Mucosa of gallbladder (tissue), 1 donor: Measurements from ENCODE around the gene SV2B. TPM values are rescaled to one million over a fixed set of nuclear protein-coding genes. Genes with fewer than 3 reads are reported as not detected.

ENCODE experiments used
- DNase-seq: peaks from one replicate; pipeline ENCODE4 v3.0.0-alpha.2; 2020; ENCODE audit warnings: low spot score
- total RNA-seq: library from RNA; stranded (reverse); gene quantifications from one replicate; pipeline ENCODE4 v1.2.1, GENCODE V29; 2021
- donor health status: DM: no; HTN: no; CAD: no.

SV2B gene
- total RNA-seq, 1 donor from 2014 or later = 0.35 TPM

DNA sequence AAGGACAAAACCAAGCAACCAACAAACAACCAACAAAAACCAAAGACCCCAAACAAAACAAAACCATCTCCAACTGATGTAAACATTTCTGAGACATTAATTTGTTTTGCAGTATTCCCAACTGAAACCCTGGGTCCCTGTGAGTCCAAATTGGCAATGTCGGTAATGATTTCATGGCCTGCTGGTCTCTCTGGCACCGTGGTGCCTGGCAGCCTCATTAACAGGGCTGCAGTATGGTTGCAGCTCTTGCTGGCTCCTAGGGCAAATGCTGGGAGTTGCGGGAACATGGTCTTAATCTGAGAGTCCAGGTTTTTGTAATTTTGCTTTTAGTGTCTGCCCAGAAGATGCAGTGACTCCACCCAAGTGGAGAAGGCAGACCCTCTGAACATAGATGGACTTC is 128.3 kb downstream of the SV2B start:
- no peak for DNase-seq

DNA sequence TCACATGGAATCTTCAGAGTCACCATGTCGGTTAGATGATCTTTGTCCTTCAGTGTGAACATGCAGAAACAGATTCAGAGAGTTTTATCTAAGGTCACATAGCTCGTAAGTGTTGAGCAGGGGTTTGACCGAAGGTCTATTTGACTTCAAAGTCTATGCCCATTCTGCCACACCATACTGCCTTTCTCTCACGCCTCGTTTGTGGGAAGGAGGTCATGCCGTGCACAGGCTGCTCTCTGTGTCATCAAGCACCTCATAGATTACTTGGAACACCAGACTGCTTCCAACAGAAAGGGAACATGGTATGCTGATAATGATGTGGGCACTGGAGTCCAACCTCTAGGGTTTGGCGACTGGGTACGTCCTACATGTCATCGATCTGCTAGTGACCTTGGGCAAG is 128.8 kb downstream of the SV2B start:
- DNase-seq = no peak

DNA sequence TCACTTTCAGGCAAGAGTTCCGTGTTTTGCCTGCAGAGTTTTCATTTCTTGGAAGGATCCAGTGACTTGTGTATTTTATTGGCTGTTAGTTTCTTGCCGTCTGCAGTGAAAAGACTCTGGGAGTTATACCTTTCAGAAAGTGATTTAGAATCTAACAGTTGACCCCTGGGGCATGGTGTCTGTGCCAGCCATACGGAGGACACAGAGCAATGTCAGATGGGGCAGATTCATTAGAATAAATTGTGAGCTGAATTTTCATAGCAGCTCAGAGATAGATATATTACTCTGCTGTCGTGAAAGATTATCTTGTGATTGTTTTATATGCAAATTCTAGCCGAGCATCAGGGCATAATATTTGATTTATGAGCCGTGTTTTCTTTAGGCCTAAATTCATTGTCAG is 131.6 kb downstream of the SV2B start:
- DNase-seq = no peak

DNA sequence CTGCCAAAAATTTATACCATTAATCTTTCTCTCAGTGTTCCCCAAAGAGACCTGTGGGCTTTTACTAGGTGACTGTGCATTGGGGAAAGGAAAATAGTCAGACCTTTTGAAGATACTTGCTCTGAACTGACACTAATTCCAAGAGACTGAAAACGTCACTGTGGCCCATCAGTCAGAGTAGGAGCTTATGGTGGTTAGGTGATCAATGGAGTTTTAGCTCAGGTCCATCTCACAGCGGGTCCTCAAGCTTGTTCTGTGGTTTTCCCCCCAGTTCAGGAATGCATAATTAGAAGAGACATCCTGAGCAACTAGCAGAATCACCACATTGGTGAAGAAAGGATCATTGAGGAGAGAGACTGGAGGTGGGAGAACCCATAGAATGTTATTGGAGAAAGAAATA is 134.7 kb downstream of the SV2B start:
- no peak for DNase-seq

DNA sequence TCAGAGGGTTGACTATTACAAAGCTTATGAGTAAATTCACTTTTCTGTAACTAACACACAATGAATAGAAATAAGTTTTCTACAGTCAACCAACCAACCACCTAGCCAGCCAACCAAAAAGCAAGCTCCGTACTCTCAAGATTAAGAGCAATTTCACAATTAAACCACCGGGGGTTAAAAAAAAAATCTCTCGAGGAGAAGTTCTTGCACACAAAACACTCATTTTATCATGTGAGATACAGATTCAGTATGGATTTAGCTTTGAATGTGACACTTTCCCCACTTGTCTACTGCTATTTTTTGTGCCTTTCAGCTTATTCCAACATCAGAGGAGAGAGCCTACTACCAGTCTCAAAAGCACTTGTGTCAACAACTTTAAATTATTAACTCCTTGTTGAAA is 135.3 kb downstream of the SV2B start:
- DNase-seq = no peak

GRCh38 chr15:91237445-91237844 is 137.4 kb downstream of the SV2B start:
- DNase-seq = no peak

DNA sequence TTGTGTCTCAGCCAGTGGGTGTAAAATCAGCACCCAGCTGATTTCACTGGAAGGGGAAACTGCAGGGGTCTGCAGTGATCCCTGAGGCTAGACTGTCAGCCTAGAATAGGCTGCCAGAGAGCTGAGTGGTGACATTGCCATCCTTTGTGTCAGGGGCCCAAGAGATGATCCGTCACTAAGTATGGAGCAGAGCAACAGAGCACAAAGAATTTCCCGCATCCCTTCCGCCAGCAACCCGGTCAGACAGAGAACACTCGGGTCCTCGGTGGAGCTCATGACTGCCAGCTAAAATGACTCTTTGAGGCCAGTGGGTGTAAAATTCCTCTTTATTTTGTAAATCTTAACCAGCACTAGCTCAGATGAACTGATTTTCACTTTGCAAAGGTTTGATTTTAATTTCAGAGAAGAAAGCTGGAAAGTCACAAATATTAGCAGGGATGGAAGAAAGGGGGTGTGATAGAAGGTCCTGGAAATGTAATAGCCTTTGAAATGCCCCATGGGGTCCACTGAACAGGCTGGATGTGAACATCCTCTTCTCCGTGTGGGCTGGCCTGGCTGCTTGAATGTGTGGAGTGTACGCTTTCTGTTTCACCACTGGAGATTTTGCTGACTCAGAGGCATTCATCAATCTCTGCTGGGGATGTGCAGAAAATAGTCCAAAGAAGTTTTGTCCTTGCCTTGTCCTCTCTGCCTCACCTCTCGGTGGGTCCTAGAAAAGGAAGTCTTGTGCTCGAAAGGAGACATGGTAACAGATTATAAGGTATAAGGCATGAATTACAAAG is 138.8 kb downstream of the SV2B start:
- no peak for DNase-seq

- no peak for DNase-seq
These were observed 143.8 kb downstream of the SV2B start for GRCh38 chr15:91243826-91244225.

DNA sequence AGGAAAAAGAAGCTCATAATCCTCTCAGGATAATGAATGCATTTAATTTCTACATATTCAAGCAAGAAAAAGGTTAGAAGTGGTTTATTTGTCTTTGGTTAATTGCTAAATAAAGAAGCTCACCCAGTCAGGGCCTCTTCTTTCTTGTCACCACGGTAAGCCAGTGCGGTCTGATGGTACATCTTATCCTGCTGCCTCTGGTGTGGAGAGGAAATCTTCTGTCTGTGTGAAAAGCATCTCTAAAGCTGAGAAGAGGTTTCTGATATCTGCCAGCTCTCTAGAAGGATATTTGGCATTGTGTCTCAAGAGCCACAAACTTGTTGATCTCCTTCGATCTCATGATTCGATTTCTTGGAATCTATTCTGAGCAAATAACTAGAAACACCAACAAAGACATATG is 144.9 kb downstream of the SV2B start:
- no peak for DNase-seq

DNA sequence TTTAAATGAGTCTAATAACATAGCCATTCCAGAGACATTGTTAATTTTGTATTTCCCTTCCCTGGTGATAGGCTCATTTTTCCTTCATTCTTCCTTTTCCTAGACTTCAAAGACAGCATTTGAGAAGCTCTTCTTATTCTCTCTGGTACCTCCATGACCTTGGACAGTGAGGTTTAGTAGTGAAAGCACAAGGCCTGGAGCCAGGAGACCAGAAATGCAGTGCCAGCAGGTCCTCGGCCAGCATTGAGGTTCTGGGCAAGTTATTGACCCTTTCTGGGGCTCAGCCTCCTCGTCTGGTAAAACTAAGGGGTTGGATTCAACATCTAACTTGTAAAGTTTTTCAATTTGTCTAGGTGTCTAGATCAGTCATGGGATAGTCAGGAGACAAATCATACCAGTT is 146.9 kb downstream of the SV2B start:
- DNase-seq = no peak

DNA sequence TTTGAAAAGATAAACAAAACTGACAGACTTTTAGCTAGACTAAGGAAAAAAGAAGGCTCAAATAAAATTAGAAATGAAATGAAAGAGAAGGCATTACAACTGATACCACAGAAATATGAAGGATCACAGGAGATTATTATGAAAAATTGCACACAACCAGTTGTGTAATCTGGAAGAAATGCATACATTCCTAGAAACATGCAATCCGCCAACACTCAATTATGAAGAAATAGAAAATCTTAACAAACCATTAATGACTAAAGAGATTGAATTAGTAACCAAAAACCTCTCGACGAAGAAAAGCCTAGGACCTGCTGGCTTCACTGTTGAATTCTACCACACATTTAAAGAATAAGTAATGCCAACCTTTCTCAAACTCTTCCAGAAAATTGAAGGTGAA is 149.5 kb downstream of the SV2B start:
- DNase-seq = no peak

DNA sequence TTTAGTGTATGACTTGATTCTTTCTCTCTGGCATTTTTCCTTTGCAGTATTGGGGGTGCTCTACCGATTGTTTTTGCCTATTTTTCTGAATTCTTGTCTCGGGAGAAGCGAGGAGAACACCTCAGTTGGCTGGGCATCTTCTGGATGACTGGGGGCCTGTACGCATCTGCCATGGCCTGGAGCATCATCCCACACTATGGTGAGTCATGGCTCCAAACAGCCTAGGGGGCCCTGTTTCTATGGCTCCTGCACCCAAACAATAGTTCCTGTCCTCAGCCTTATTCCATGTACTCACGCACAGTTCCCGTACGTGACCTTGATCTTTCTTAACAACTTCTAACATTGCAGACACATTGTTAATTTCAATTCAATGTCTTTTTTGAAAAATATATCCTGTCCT is 152.3 kb downstream of the SV2B start:
- DNase-seq = no peak

GRCh38 chr15:91252756-91253155 is 152.7 kb downstream of the SV2B start:
- DNase-seq = no peak

DNA sequence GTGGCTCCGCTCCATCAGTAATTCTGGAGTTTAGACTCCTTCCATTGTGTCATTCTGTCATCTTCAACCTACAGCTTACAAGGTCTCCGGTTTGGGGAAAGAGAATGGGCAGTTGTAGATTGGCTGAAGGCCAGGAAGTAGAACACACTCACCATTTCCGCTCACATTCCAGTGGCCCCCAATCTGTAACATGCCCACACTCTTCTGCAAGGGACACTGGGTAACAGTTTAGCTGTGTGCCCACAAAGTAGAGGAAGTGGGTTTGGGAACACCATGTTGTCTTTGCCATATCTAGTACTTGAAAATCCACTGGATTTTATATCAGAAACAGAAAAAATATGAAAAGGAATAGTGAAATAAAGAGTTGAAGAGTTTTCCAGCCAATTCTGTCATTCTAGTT is 153.5 kb downstream of the SV2B start:
- DNase-seq = no peak

GRCh38 chr15:91254766-91255165 is 154.7 kb downstream of the SV2B start:
- no peak for DNase-seq

GRCh38 chr15:91255670-91256192 is 155.7 kb downstream of the SV2B start:
- DNase-seq = no peak

DNA sequence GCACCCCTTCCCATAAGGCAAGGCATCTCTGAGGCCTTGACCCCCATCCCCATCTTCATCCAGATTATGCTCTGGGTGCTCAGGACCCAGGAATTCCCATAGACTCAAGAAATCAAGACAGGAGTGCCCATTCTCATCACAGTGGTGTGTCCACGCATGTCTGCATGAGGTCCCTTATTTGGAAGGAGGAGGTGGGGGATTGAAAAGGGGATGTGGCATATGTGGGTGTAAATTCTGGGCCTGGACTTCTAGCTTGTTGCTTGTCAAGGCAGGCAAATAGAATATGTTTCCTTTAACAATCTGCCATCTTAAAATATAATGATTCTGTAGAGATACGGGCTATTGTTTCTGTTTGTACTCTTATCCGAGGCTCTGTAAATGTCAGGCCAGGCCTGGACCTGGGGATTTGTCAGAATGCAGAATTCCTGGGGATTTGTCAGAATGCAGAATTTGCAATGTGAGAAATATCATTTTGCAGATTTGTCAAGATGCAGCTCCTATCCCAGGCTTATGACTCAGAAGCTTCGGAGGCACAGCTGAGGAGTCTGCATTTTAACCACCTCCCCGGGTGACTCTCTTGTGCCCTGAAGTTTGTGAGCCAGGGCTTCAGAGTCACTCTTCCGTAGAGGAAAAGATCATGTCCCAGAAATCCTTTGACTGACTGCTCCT is 157.8 kb downstream of the SV2B start:
- no peak for DNase-seq

- DNase-seq = no peak
These were observed 158.3 kb downstream of the SV2B start for GRCh38 chr15:91258415-91258759.

GRCh38 chr15:91259077-91259476 is 159.0 kb downstream of the SV2B start:
- no peak for DNase-seq

DNA sequence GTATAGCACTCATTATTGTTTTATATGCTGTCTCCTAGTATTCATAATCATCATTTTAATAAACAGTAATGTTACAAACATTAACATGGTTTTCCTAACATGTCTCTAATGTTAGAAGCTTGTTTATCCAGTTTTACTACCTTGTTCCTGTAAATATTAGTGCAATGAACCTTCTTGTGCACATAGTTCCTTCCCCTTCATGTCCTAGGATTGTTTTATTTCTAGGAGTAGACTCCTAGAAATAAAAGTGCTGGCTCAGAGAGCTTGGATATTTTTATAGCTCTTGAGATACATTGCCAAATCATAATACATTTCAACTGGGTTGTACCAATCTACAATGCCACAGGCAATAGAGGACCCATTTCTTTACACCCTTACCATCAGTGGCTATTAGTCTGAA is 161.3 kb downstream of the SV2B start:
- no peak for DNase-seq

DNA sequence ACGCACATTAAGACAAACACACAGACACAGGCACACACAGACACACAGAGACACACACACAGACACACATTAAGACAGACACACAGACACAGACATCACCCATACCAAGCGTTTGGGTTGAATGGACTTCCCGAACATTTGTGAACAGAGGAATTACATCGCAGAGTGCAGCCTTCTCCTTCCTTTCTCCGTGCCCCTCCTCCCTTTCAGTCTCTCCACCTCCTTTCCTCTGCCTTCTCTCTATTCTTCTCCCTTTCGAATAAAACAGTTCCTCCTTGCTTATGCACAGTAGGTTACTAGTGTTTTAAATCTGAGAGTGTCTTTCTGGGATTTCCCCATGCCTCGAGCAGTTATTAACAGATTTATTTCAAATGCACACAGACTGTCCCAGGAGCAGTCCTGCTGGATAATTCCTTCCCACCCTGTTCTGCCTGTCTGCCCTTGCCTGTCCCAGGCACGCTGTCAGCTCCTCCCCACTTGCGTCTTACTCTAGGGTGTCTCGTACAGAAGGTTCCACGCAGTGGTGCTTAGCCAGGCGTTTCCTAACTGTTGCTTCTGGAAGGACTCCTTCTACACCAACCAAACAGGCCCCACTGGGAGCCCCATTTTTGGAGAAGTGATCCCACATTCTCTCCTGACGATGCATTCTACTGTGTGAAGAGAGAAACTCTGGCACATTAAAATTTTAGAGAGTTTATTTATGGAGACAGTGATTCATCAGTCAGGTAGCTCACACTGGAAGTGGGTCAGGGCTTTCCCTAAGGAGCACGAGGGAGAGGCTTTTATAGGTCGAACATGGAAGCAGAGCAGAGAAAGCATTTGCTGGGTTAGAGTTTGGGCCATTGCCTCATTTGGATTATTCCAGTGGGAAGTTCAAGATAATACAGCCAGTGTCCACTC is 163.8 kb downstream of the SV2B start:
- DNase-seq = peak; percentile 14

DNA sequence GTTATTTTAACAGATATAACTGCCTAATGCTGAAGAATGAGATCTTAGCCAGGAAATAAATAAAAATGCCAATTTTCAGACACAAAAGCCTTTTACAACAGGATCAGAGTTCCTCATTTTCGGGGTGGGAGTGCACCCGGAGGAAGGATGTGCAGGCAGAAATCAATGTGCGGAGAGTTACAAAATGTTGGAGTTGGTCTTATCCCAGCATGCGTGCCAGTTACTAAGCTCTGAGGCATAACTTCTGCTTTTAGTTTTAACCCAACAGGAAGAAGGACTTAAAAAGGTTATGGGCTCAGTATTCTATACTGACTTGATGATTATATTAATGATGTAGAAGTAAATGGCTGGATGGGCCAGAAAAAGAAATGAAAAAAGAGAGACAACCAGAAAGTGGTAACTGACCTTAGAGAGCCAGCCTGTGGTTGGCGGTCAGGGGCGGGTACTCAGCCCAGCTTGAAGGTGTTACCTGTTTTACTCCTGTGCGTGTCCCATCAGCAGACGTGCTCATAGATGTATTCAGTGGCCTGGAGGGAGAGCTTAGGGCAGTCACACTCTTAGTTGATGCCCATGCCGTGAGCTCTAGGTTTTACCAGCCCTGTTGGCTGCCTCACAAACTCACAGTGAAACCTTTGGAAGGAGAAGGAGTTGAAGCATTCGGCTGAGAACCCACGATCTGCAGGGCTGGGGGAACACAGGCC is 164.7 kb downstream of the SV2B start:
- no peak for DNase-seq
